ENCODE data around the gene CDKL4.
"Not testable (repeated sequence)": the region's sequence is repeated elsewhere in the genome, so short reads cannot be mapped to it uniquely, and the experiment has no call there.

Gene CDKL4

DNA sequence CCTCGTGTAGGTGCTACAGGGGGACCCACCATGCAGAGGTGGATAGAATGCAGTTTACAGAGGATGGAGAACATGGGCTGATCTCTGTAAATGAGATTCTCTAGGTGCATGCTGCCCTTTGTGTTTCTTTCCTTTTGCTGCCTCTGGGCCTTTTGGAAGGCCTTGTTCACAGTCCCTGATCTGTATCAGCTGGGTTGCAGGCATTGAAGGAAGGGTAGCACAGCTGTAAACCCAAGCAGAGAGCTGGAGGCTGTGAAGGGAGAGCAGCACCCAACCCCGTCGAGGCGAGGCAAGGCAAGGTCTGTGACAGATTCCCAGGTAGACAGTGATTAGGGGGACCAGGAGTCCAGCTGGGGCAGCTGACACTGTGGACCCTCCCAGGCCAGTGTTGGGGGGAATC, 66.8 kb downstream of the CDKL4 start:
- no peak for DNase-seq

DNA sequence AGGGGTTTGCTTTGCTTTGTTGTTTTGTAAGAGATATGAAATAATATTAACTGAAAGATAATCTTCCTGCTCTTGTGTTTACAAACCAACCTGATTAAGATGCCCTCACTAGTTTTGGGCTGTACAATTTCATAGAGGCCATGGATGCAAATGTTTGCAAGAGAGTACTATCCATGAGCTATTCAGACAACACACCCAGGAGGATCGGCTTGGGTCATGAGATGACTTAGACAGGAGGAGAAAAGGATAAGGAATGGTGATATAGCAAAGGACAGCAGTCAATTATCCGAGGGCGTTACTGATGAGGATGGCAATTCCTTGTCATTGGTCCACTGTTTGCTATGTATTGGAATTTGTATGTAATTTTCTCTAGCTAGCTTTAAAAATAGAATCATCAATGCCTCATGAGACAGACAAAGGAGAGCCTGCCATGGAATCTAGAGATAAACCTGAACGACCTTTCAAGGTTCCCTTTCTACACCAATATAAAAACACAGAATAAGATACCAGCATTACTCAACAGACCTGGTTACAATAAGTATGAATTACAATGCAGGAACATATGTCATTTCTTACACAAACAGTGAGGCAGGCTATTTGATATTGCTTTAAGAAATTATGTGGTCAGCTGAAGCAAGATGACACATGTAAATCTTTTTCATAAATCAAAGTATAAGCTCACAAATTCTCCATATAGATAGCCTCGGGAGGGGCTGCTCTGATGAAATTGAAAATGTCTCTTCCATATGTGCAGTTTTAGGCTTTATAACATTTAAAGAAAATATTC, 68.6 kb downstream of the CDKL4 start:
- DNase-seq = no peak

DNA sequence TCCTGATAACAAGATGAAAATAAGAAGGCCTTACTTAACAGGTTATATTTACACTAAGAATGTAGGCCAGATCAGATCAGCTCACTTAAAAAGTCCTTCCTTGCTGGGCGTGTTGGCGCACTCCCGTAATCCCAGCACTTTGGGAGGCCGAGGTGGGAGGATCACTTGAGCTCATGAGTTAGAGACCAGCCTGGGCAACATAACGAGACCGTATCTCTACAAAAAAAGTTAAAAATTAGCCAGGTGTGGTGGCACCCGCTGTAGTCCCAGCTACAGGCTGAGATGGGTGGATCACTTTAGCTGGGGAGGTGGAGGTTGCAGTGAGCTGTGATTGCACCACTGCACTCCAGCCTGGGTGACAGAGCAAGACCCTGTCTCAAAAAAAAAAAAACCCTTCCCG, 69.7 kb downstream of the CDKL4 start:
- DNase-seq = no peak

DNA sequence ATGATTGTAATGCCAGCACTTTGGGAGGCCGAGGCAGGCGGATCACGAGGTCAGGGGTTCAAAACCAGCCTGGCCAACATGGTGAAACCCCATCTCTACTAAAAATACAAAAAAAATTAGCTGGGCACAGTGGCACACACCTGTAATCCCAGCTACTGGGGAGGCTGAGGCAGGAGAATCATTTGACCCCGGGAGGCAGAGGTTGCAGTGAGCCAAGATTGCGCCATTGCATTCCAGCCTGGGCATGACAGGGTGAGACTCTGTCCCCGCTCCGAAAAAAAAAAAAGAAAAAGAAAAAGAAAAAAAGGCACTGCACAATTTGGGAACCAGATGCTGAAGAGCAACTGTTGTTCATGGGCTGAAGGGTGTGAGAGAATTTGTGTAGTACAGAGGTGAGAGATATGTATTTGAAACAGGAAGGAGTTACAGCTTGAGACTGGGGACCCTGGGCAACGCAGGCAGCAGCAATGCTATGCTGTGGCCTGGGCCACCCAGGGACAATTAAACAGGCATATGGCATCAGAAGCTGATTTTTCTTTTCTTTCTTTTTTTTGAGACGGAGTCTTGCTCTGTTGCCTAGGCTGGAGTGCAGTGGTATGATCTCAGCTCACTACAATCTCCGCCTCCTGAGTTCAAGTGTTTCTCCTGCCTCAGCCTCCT, 71.6 kb downstream of the CDKL4 start:
- DNase-seq = not testable (repeated sequence)

DNA sequence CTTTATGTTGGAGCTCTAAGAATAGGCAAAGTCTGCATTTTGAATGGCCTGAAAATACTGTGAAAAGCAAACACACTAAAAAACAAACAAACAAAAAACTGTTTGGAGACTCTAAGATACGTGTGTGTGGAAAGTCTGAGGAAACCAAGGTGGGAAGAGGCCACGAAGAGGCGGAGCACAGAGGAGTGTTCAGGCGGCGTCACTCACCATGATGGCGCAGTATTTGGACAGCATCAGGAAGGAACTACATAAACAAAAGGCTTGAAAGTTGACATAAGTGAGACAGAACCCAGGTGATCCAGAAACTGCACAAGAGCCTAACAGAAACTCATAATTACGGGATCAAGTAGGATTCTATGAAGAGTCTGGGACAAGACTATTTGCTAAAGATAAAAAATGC, 72.1 kb downstream of the CDKL4 start:
- DNase-seq = no peak

DNA sequence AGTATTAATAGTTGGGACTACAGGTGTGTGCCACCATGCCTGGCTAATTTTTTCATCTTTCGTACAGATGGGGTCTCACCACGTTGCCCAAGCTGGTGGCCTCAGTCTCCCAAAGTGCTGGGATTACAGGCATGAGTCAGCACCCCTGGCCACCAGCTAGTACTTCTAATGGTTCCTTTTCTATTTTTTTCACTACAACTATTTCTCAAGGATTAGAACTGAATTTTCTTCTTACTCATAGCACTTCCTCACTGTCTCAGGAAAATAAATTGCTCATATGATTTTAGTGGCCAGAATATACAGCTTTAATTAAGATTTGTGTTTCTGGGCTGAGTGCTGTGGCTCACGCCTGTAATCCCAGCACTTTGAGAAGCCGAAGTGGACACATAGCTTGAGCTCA, 79.7 kb downstream of the CDKL4 start:
- no peak for DNase-seq

DNA sequence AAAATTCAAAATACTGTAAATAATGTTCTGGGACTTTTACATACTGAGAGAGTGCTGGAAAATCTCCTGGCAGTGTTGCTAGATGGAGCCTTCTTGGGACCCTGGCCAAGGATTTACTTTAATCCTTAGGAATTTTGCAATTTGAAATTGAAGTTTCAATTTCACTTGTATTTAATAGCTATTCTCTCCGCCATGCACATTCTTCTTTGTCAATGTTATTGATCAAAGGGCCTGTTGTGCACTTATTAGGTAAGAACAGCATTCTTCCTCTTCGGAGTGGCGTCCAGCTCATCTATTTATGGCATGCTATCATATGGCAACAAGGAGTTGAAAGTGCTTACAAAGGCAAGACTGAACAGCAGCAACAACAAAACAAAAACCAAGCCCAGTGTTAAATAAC, 82.8 kb downstream of the CDKL4 start:
- no peak for DNase-seq

DNA sequence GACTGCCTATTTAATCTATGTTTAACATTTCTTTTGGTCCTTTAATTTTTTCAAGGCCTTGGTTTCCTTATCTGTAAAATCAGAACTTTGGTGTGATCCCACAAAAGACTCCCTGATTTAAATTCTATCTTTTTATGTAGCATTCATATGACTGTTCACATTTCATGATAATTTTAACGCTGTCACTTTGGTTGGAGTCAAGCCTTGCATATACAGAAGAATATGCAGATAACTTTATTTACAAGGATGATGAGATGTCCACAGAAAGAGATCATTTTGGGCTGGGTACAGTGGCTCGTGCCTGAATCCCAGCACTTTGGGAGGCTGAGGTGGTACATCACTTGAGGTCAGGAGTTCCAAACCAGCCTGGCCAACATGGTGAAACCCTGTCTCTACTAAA, 84.5 kb downstream of the CDKL4 start:
- no peak for DNase-seq

DNA sequence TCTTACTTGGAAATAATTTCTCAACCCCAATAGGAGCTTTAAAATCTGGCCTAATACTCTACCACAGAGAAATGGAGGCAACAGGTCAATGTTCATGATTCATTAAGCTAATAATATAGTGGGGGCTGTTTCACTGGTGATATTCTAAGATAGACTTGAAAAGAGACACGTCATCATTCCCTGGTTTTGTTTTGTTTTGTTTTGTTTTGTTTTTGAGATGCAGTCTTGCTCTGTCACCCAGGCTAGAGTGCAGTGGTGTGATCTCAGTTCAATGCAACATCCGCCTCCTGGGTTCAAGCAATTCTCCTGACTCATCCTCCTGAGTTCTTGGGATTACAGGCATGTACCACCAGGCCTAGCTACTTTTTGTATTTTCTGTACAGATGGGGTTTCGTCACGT, 85.4 kb downstream of the CDKL4 start:
- DNase-seq = no peak

DNA sequence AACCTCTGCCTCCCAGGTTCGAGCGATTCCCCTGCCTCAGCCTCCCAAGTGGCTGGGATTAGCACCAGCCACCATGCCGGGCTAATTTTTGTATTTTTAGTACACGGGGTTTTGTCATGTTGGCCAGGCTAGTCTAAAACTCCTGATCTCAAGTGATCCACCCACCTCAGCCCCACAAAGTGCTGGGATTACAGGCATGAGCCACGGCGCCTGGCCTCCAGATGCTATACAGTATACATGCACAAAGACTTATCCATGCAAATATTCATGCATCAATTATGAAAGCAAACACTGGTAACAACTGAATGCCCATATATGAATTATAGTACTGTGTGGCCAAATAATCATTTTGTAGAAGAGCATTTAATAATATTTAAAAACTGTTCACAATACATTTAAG, 86.9 kb downstream of the CDKL4 start:
- no peak for DNase-seq

DNA sequence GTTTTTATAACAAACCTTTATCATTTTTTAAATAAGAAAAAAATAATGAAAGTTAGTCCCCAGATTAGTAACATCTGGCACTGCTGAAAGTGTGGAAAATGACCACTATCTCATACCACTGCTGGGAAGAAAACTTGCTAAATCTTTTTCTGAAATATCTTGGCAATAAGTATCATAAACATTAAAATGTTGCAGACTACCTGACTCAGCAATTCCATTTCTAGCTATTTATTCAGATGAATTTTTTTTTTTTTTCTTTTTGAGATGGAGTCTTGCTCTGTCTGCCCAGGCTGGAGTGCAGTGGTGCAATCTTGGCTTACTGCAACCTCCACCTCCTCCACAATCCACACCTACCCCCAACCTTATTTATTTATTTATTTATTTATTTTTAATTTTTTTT, 87.7 kb downstream of the CDKL4 start:
- no peak for DNase-seq

DNA sequence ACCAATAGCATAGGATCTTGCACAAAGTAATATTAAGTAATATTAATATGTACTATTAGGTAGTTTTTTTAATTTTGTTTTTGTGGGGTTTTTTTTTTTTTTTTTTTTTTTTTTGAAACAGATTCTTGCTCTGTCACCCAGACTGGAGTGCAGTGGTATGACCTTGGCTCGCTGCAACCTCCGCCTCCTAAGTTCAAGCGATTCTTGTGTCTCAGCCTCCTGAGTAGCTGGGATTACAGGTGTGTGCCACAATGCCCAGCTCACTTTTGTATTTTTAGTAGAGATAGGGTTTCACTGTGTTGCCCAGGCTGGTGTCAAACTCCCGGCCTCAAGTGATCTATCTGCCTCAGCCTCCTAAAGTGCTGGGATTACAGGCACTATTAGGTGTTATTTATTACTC, 88.2 kb downstream of the CDKL4 start:
- DNase-seq = not testable (repeated sequence)

DNA sequence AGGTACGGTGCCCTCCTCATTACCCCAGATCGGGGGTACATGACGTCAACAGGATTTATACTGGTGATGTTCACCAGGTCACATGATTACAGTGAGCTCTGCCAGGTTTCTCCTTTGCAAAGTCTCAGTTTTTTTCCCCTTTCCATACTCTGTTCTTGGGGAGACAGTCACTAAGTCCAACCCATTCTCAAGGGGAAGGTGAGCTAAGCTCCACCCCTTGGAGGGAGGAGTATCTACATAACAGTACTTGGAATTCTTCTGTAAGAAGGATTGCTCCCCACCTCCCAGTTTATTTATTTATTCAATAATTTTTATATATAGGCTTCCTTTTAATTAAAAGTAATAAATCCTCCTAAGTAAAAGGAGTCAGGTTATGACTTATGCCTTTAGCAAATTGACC, 88.8 kb downstream of the CDKL4 start:
- no peak for DNase-seq

DNA sequence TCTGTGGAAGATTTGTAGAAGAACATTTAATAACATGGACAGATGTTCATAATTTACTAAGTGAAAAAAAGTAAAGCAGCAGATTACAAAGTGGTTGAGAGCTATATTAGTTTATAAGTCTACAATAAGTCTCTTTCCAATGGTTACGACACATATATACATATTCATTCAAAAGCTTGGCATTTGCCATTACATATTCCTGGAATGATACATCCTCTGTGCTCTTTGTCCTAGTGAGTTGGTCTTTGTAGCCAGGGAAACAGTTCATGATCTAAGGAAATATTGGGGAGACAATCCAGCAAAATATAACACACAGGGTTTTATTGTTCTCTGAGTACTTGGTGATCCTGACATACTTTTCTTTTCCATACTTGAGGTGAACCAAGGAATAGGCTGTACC, 90.5 kb downstream of the CDKL4 start:
- DNase-seq = no peak

DNA sequence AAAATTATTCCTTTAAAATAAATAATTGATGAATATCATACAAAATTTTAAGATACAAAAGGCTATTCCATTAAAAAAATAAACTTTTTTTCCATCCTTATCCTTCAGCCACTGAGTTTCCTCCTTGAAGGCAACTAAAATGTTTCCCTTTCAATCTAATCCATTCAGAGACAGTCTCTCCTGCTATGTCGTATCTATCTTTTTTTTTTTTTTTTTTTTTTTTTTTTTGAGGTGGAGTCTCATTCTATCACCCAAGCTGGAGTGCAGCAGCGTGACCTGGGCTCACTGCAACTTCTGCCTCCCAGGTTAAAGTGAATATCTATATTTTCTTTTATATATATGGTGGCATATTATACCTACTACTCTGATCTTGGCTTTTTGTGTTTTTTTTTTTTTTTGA, 91.3 kb downstream of the CDKL4 start:
- DNase-seq = no peak

DNA sequence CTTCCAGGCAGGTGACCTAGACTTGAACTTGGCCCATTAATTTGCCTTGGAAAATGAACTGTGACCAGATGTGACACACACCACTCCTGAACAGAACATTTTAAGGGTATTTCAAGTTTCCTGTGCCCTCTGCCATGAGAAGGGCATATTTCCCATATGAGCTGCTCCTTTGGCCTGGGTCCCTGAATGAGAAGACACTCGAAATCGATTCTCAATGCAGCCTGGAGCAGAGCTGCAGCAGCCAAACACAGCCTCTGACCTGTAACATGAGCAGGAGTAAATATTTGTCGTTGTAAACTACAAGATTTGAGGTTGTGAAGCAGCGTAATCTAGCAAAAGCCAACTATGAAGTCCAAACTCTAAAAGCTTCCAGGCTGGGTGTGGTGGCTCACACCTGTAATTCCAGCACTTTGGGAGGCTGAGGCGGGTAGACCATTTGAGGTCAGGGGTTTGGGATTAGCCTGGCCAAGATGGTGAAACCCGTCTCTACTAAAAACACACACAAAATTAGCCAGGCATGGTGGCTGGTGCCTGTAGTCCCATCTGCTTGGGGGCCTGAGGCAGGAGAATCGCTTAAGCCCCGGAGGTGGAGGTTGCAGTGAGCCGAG, 92.8 kb downstream of the CDKL4 start:
- no peak for DNase-seq

DNA sequence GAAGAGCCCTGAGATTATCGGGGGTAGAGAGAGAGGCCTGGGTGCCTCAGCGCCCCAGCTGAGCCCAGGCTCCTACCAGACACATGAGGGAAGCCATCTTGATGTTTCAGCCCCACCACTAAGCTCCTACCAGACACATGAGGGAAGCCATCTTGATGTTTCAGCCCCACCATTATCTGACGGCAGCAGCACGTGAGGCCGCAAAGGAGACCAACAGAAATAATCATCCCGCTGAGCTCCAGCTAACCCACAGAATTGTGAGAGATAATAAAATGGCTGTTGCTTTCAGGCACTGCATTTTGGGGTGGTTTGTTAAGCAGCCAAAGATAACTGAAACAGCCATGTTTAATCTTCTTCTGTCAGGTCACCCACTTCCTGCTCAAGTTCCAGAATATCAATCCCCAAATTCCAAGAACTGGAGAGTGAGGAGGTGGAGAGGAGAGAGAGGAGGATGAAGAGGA, 93.6 kb downstream of the CDKL4 start:
- no peak for DNase-seq

DNA sequence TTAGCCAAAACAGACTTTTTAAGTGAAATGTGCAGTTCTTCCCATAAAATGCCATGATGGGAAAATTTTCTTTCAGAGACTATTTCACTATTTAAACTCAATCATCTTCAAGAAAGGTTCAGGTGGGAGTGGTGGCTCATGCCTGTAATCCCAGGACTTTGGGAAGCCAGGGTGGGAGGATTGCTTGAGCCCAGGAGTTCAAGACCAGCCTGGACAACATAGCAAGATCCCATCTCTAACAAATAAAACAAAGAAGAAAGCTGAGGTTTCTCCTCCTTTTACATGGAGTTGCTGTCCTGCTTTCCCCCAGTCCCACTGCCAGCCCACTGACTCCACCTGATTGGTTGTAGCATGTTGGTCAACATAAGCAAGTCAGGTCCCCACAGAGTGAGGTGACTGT, 97.1 kb downstream of the CDKL4 start:
- DNase-seq = no peak

DNA sequence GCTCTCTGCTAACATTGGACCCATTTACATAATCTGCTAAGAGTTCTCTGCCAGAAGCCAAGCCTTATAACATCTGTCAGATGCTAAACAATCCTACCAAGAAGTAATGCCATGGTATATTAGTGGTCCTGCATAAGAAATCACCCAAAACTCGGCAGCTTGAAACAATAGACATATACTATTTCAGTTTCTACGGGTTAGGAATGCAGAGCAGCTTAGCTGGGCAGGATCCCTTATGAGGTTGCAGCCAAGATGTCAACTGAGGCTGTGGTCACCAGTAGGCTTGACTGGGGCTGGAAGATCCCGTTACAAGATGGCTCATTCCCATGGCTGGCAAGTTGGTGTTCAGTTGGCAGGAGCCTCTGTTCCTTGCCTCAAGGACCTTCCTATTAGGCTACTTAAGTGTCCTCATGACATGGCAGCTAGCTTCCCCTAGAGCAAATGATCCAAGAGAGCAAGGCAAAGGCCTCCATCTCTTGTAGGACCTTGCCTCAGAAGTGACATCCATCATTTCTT, 97.8 kb downstream of the CDKL4 start:
- no peak for DNase-seq

DNA sequence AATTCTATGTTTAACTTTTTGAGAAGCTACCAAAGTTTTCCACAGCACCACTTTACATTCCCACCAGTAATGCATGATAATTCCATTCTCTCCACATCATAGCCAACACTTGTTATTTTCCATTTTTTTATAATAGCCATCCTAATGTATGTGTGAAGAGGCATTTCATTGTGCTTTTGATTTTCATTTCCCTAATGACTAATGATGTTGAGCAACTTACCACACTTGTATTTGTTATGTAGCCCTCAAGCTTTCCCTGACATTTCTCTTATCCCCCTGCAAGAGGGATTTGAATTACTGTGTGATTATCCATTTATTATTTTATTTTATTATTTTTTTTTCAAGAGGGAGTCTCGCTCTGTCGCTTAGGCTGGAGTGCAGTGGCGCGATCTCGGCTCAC, 99.4 kb downstream of the CDKL4 start:
- DNase-seq = no peak

DNA sequence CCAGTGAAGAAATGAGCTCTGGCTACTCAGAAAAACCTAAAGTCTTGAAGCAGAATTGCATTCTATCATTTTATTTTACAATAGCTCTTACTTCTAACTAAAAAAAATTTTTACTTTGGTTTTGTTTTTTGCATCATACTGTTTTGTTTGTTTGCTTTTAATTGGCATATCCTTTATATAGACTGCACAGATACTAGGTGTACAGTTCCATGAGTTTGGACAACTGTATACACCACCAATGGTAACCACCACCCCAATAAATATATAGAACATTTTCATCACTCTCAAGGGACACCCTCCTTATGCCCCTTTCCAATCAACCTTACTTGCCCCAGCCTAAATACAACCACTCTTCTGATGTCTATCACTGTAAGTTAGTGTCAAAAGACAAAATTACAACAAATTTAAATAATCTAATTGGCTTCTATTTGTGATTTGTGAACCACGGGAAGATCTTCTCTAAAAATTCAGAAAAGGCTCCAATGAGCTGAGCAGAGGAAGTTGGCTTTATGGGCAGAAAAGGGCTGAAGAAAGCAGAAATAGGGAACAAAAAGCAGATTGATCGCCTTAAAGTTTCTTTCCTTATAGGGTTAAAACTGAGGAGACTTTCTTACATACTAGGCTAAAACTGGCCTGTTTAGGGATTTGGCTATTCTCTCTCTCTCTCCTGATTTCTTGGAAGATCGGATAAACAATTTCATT, 100.7 kb downstream of the CDKL4 start:
- DNase-seq = no peak

DNA sequence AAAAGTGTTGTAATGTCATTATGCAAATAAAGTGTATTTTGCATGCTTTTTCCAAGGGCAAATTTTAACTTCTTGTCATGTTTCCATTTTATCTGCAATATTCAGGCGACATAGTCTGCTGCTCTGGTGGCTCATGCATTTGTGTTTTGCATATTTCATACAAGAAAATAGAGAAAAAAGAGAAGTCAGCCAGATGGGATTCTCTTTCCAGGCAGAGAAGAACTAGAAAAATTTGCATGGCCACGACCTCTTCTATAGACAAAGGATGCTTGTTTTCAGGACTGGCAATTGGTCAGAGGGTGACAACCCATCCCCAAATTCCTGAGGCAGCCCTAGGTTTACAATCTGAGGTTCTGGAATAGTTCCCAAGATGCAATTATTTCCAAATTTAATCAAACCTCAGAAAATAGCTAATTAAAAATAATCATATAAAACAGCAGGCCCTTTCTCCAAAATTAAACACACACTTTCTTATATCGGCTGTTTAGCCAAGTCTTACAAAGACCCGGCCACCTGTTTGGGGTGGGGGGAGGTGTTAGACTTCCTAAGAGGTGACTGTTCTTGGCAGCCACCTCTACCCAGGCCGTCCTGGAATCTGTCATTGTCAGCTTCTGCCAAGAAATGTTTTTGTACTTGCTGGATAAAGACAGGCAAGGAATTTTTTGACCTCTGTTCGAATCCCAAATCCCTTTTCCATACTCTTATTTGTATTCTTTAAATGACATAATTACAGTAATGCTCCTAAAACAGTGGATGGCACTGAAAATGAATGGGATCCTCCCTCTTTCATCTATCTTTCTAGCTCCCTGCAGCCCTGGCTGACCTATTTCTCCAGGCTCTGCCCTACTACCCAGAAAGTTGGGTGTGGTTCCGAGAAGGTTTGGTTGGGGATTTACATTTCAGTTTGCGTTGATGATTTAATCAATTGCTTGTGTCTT, 102.2 kb downstream of the CDKL4 start:
- no peak for DNase-seq
